Sigmoid colon (tissue), 7 donors: Measurements from ENCODE around the gene TRIP6. TPM values are rescaled to one million over a fixed set of nuclear protein-coding genes. Genes with fewer than 3 reads are reported as not detected.

ENCODE experiments used
- DNase-seq: peaks from one replicate; pipeline ENCODE4 v3.0.0-alpha.2; 2019
- H3K27ac ChIP-seq, 4 donors: fragments of 200-600 bp; sonication (generic); one replicate each; pipeline ENCODE4 v1.5.1; 2016 to 2019; ENCODE audit warnings: mild to moderate bottlenecking in 1 of 4
- H3K27me3 ChIP-seq, 3 donors: fragments of 200-600 bp; sonication (generic); one replicate each; pipeline ENCODE4 v1.5.1; 2019; ENCODE audit warnings: mild to moderate bottlenecking in 1 of 3
- H3K36me3 ChIP-seq, 4 donors: fragments of 200-600 bp; sonication (generic); one replicate each; pipeline ENCODE4 v1.5.1; 2016 to 2019
- H3K4me1 ChIP-seq, 4 donors: fragments of 200-600 bp; sonication (generic); one replicate each; pipeline ENCODE4 v1.5.1; 2017 to 2019
- H3K4me3 ChIP-seq, 4 donors: fragments of 200-600 bp; sonication (generic); one replicate each; pipeline ENCODE4 v1.5.1; 2017 to 2019; ENCODE audit warnings: mild to moderate bottlenecking in 2 of 4, moderate library complexity in 1 of 4
- H3K9me3 ChIP-seq, 4 donors: fragments of 200-600 bp in 3 of 4; sonication (generic) in 3 of 4; one replicate each; pipeline versions ENCODE4 v1.5.1 to v1.6.1; 2013 to 2019
- EP300 ChIP-seq, 4 donors: sonication (generic); formaldehyde crosslinking; IDR thresholded peaks; one replicate each; pipeline ENCODE4 v1.6.1; 2017; ENCODE audit warnings: antibody characterized with exemption in 4 of 4
- POLR2A ChIP-seq, 2 donors: fragments of 450-650 bp; IDR thresholded peaks; one replicate each; pipeline ENCODE4 v1.6.1; 2016; ENCODE audit warnings: antibody characterized with exemption in 2 of 2, mild to moderate bottlenecking in 2 of 2, moderate library complexity in 2 of 2
- POLR2AphosphoS5 ChIP-seq, 4 donors: sonication (generic); formaldehyde crosslinking; IDR thresholded peaks; one replicate each; pipeline ENCODE4 v1.6.1; 2017; ENCODE audit warnings: antibody characterized with exemption in 4 of 4
- WGBS, 2 donors: extraction: QIAGEN DNeasy Blood & Tissue Kit; methylation state at CpG; one replicate each; pipeline ENCODE4 v1.1.7; 2013; 5-methylcytosine and 5-hydroxymethylcytosine counted together
- intact Hi-C: fragments of 100-400 bp; cut with DNase I; formaldehyde crosslinking; loops from one replicate; pipeline ENCODE4 v1.15.1; 2023
- polyA plus RNA-seq, 3 donors: library from polyadenylated mRNA; stranded (reverse); fragments of 200-250 nt; gene quantifications; one replicate each; pipeline ENCODE4 v1.2.3, GENCODE V29; 2013
- total RNA-seq, 4 donors: library from RNA; depleted of rRNA; stranded (reverse); fragments of >200 nt; gene quantifications; one replicate each; pipeline ENCODE4 v1.1.0, GENCODE V29; 2016
- TF ChIP-seq, protein P1 (sequence below), 4 experiments: fragments of 450-650 bp in 3 of 4; fragments of 200-600 bp in 1 of 4; IDR thresholded peaks; one replicate each; pipeline ENCODE4 v1.5.1; 2016 to 2019; ENCODE audit warnings: antibody characterized with exemption in 4 of 4, mild to moderate bottlenecking in 3 of 4, moderate library complexity in 2 of 4
- donor health status: healthy with polysubstance abuse.
- donor health status: Bipolar disorder and iron deficiency.
- donor health status: healthy.

TRIP6 gene
- total and polyA plus RNA-seq, 7 donors = 12.0 to 79.7 (median 45.9) TPM

DNA sequence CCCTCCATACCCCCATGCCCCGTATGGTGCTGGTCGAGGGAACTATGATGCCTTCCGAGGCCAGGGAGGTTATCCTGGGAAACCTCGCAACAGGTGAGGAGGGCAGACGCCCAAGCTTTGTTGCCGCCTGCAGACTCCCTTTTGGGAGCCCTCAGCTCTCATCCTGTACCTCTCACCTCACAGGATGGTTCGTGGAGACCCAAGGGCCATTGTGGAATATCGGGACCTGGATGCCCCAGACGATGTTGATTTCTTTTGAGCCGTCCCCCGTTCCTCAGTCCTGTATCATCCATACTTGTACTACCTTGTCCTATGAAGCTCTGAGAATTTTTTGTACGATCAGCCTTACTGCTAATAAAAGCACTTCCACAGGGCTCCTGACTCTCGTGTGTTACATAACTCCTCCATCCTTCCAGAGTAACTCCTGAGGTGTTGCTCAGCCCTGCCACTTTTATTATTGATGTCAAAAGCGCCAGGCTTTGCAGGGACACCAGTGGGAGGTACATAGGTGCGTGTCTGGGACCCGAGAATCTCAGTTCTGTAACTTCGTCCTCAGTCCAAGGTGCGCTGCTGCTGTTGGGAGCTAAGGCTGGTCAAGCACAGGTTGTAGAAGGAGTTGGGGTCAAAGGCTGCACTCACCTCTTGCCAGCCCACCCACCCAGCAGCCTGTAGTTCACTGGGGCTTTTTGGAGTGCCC lies 21.3 kb downstream of the TRIP6 start:
- no peaks in the 10 kb centered on the region for H3K27me3 ChIP-seq
- peaks cover 0 to 38% (median 32%) of the 10 kb centered on the region in 4 donors for H3K4me1 ChIP-seq
- peak overlapping the region; percentile 53 to 70 (median 66) for H3K4me3 ChIP-seq
- H3K36me3 ChIP-seq = peaks cover 41 to 52% (median 48%) of the 10 kb centered on the region in 4 donors
- H3K27ac ChIP-seq = peak overlapping the region; percentile 90 to 94 (median 93)
- intact Hi-C loops = no loop called here
- no peak for DNase-seq
- TF ChIP-seq EP300 (IDR thresholded peaks at IDR 0.05) (no peak), POLR2A (IDR thresholded peaks at IDR 0.05) (no peak), POLR2AphosphoS5 (IDR thresholded peaks at IDR 0.05) (no peak)
- TF ChIP-seq, protein P1, sequence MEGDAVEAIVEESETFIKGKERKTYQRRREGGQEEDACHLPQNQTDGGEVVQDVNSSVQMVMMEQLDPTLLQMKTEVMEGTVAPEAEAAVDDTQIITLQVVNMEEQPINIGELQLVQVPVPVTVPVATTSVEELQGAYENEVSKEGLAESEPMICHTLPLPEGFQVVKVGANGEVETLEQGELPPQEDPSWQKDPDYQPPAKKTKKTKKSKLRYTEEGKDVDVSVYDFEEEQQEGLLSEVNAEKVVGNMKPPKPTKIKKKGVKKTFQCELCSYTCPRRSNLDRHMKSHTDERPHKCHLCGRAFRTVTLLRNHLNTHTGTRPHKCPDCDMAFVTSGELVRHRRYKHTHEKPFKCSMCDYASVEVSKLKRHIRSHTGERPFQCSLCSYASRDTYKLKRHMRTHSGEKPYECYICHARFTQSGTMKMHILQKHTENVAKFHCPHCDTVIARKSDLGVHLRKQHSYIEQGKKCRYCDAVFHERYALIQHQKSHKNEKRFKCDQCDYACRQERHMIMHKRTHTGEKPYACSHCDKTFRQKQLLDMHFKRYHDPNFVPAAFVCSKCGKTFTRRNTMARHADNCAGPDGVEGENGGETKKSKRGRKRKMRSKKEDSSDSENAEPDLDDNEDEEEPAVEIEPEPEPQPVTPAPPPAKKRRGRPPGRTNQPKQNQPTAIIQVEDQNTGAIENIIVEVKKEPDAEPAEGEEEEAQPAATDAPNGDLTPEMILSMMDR (IDR thresholded peaks at IDR 0.05) = no peak
- 63 to 80% methylated on average over 18 of the region's 18 CpGs for WGBS, 2 donors
- H3K9me3 ChIP-seq = no peaks in the 10 kb centered on the region

DNA sequence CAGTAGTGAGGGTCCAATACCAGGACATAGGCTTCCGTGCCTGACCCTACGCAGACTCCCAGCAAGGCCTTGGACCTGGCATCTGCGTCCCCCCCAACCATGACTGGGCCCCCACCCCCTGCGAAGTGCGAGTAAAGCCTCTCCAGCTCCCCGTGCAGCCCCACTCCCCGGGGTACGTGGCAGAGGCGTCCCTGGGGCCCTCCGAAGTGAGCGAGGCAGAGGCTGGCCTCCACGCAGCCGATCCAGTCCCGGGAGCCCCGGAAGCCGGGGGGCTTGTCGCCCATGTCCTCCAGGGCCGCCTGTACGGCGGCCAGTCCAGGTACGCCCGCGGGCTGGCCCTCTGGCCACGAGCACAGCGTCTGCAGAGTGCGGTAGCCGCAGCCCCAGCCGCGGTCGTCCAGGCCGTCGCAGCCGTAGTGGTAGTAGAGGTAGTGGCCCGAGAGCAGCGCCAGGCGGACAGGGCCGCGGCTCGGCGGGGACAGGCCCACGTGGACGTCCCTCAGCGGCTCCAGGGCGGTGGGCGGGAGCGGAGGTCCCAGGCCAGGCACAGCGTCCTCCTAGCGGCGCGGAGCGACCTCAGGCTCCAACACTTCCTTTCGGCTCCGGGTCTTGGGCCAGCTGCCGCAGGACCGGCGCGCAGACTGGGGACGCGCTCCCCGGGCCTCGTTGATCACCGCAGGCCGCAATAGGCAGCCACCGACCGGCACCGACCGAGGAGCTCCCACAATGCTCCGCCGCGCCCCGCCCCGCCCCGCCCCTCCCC lies 22.0 kb downstream of the TRIP6 start, which contains the start of gene UFSP1:
UFSP1 (minus strand) TSS at position 728 of the 763 bp plus-strand sequence; CDS start at position 284, 444 bp downstream.
- WGBS, 2 donors = 2 to 4% methylated on average over 72 to 73 of the region's 73 CpGs
- no peaks in the 10 kb centered on the region for H3K27me3 ChIP-seq
- H3K4me3 ChIP-seq = peak within 1 kb of the TSS; percentile 53 to 70 (median 66)
- H3K27ac ChIP-seq = peak within 1 kb of the TSS; percentile 90 to 94 (median 93)
- peak; percentile 72 for DNase-seq
- TF ChIP-seq POLR2AphosphoS5 (IDR thresholded peaks at IDR 0.05) = no peak
- TF ChIP-seq, protein P1 (IDR thresholded peaks at IDR 0.05) = no peak
- no peak for TF ChIP-seq EP300 (IDR thresholded peaks at IDR 0.05)
- no peak for TF ChIP-seq POLR2A (IDR thresholded peaks at IDR 0.05)
- peaks cover 38 to 45% (median 42%) of the 10 kb centered on the region in 4 donors for H3K36me3 ChIP-seq
- no peaks in the 10 kb centered on the region for H3K9me3 ChIP-seq
- peaks cover 0 to 38% (median 32%) of the 10 kb centered on the region in 4 donors for H3K4me1 ChIP-seq
- intact Hi-C loops = no loop called here

DNA sequence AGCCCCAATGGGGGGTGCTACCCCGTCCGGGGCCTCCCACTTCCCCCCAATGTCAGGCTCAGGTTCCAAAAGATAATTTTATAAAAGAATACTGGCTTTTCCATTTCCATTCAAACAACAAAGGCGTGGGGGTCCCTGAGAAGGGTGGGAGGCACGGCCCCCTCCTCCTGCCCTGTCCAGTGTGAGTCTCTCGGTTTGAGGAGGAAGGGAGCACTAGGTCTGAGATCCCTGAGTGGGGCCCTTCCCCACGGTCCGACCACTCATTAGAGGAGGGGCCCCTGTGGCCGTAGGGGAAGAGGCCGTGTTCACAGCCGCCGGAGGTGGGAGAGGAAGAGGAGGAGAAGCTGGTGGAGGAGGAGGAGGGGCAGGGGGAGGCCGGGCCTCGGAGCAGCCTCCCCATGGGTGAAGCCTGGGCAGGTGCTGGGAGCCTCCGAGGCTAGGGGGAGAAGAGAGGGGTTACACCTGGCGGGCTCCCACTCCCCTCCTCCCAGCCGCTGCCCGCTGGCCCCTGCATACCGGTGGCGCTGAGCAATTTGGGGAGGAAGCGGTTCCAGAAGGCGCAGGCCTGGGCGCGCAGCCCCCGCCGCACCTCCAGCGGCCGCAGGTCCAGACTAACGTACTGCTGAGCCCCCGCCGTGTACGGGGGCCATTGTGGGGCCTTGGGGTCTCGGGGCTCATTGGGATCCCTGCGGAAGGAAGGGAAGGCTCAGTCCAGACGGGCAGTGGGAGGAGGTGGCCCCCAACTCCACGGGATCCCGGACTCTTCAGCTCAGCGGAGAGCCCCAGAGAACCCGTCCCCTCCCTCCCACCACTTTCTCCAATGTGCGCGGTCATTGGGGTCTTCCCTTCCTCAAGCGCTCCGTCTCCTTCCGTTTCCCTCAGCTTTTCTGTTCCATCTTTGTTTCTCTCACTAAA lies 23.7 kb downstream of the TRIP6 start:
- Histone ChIP-seq H3K9me3 (no peaks in the 10 kb centered on the region), H3K4me1 (peaks cover 0 to 54% (median 49%) of the 10 kb centered on the region in 4 donors), H3K27ac (peak overlapping the region; percentile 90 to 94 (median 93)), H3K36me3 (peaks cover 21 to 27% (median 24%) of the 10 kb centered on the region in 4 donors), H3K27me3 (peaks cover 10 to 17% (median 15%) of the 10 kb centered on the region in 3 donors), H3K4me3 (peak overlapping the region; percentile 53 to 70 (median 59))
- TF ChIP-seq, protein P1 (IDR thresholded peaks at IDR 0.05) = no peak
- no peak for TF ChIP-seq POLR2A (IDR thresholded peaks at IDR 0.05)
- no peak for TF ChIP-seq EP300 (IDR thresholded peaks at IDR 0.05)
- TF ChIP-seq POLR2AphosphoS5 (IDR thresholded peaks at IDR 0.05) = no peak
- peak; percentile 66 for DNase-seq
- 22 to 58% methylated on average over 43 of the region's 43 CpGs for WGBS, 2 donors
- intact Hi-C loops = loop anchor here (10.0 kb wide), 1 partner anchor 274 kb away; the partner anchor contains the start of gene VGF

DNA sequence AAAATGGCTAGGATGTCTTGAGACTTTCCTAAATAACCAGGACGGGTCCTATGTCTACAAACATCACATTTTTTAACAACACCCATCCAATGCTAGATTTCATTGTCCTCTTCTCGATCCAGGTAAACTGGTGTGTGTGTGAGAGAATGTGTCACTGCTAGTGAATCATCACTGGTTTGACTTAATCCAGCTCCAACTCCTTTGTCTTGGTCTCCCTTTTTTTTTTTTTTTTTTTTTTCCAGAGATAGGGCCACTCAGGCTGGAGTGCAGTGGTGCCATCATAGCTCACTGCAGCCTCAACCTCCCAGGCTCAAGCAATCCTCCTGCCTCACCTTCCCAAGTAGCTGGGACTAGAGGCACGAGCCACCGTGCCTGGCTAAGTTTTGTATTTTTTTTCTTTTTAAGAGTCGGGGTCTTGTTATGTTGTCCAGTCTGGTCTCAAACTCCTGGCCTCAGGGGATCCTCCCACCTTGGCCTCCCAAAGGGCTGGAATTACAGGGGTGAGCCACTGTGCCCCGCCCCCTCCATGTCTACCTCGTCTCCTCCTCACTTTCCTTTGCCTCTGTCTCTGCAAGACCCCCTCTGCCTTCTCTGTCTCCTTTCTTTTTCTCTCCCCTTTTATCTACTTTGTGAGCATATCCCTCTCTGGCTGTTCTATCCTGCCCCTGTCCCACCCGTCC lies 24.5 kb downstream of the TRIP6 start:
- TF ChIP-seq, protein P1 (IDR thresholded peaks at IDR 0.05) = no peak
- TF ChIP-seq POLR2AphosphoS5 (IDR thresholded peaks at IDR 0.05) (no peak), EP300 (IDR thresholded peaks at IDR 0.05) (no peak), POLR2A (IDR thresholded peaks at IDR 0.05) (no peak)
- Histone ChIP-seq H3K27ac (peak overlapping the region in 1 of 4 donors; percentile 92), H3K9me3 (no peaks in the 10 kb centered on the region), H3K36me3 (peaks cover 14 to 19% (median 16%) of the 10 kb centered on the region in 4 donors), H3K4me3 (no peak overlapping the region), H3K4me1 (peaks cover 0 to 62% (median 57%) of the 10 kb centered on the region in 4 donors), H3K27me3 (peaks cover 18 to 25% (median 23%) of the 10 kb centered on the region in 3 donors)
- WGBS, 2 donors = 75 to 77% methylated on average over 8 of the region's 8 CpGs
- no peak for DNase-seq
- intact Hi-C loops = loop anchor here (10.0 kb wide), 1 partner anchor 273 kb away; the partner anchor contains the start of gene VGF
